ENCODE measurements around the gene TARS3.

- TF ChIP-seq CTCF (IDR thresholded peaks at IDR 0.05; ENCODE audit: poor library complexity) = no peak
- no peak for TF ChIP-seq EZH2phosphoT487 (IDR thresholded peaks at IDR 0.05; ENCODE audit: low read depth, severe bottlenecking, unreplicated experiment)
Observed at GRCh38 chr15:101654171-101654570, 70.1 kb downstream of the TARS3 start.

Measured in hepatocyte (in vitro differentiated cells).